ENCODE measurements around the gene NFKBIL1. TPM values are rescaled to one million over a fixed set of nuclear protein-coding genes. Genes with fewer than 3 reads are reported as not detected.

NFKBIL1 gene
- total RNA-seq, 1 experiment from 2014 or later: 33.5 TPM

DNA sequence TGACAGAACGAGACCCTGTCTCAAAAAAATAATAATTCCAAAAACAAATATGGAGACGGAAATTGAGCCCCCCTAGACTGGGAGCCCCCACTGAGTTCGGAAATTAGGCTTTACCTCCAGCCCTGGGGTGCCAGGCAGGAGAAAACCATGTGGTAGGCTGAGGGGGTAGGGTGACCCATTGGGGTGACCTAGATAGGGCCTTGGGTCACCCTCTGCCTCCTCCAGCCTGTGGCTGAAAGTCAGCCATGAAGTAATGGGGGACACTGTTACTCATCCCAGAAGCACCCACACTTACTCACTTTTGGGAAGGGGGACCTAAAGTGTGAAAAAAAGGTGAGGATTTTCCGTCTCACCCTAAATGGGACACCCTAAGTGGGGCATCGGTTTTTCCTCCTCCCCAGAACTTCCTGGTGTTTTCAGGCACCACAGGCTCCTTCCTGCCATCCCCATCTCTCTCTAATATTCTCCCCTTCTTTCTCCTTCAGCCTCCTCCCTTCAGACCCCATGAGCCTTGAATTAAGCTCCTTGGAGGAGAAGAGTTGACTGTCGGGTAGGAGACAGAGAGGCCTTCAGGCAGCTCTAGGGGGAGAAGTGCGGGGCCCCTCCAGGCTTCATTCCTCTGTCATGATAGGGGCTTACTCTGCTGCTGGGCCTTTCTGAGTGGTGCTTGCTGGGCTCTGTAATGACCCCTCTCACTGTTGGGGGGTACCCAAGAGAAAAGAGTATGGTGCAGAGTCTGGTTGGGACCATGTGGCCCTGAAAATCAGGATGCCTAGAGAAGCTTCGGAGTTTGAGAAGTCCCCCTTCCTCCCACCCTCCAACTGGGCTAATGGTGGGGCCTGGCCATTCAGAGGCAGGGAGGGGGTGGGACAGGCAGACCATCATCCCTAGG, 32.4 kb downstream of the NFKBIL1 start:
- BruUV-seq (replicated peaks): no TSS peak
- intact Hi-C loops (cut with micrococcal nuclease; ENCODE audit: unreplicated experiment): no loop called here
- H3K36me3 Mint-ChIP-seq (ENCODE audit: insufficient read depth, unreplicated experiment): peaks cover 13% of the 10 kb centered on the region

DNA sequence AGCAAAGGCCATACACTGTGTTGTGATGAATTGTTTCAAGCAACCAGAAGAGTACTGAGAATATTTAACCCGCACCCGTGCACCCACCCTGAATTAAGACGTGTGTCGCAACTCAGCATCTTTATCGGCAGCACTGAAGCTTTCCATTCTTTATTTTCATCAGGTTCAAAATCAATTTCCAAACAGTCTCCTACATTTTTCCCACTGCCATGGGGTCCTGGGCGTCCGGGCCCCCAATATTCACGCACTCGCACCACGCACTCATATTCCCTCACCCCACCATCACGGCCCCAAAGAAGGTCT, 33.0 kb downstream of the NFKBIL1 start:
- TF ChIP-seq, protein P1, sequence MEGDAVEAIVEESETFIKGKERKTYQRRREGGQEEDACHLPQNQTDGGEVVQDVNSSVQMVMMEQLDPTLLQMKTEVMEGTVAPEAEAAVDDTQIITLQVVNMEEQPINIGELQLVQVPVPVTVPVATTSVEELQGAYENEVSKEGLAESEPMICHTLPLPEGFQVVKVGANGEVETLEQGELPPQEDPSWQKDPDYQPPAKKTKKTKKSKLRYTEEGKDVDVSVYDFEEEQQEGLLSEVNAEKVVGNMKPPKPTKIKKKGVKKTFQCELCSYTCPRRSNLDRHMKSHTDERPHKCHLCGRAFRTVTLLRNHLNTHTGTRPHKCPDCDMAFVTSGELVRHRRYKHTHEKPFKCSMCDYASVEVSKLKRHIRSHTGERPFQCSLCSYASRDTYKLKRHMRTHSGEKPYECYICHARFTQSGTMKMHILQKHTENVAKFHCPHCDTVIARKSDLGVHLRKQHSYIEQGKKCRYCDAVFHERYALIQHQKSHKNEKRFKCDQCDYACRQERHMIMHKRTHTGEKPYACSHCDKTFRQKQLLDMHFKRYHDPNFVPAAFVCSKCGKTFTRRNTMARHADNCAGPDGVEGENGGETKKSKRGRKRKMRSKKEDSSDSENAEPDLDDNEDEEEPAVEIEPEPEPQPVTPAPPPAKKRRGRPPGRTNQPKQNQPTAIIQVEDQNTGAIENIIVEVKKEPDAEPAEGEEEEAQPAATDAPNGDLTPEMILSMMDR (IDR thresholded peaks at IDR 0.05; ENCODE audit: unreplicated experiment): no peak
- peaks cover 13% of the 10 kb centered on the region for H3K36me3 Mint-ChIP-seq (ENCODE audit: insufficient read depth, unreplicated experiment)
- peaks cover 38% of the 10 kb centered on the region for H3K27me3 Mint-ChIP-seq (ENCODE audit: unreplicated experiment)
- CTCF ChIA-PET: interaction anchor here (1.4 to 2.3 kb wide), 4 partner anchors 17 to 82 kb away, joined by 3 to 34 read pairs (median 6); partner anchors contain the start of genes DDX39B and MICB
- DNase-seq: no peak
- H3K4me1 Mint-ChIP-seq (ENCODE audit: low read depth, unreplicated experiment): peaks cover 26% of the 10 kb centered on the region
- peak overlapping the region; percentile 43 for H3K27ac Mint-ChIP-seq (ENCODE audit: unreplicated experiment)
- intact Hi-C loops (cut with micrococcal nuclease; ENCODE audit: unreplicated experiment): no loop called here
- H3K9me3 Mint-ChIP-seq (ENCODE audit: low read depth, unreplicated experiment): no peaks in the 10 kb centered on the region
- H3K4me3 Mint-ChIP-seq (ENCODE audit: low read depth, unreplicated experiment): peak overlapping the region; percentile 91
- no TSS peak for BruUV-seq (replicated peaks)

More for the DNA sequence above, 32.4 kb downstream of the NFKBIL1 start:
- CTCF ChIA-PET: interaction anchor here (1.4 to 2.3 kb wide), 4 partner anchors 18 to 82 kb away, joined by 3 to 34 read pairs (median 6); partner anchors contain the start of genes DDX39B and MICB
- H3K4me1 Mint-ChIP-seq (ENCODE audit: low read depth, unreplicated experiment): peaks cover 26% of the 10 kb centered on the region
- no peaks in the 10 kb centered on the region for H3K9me3 Mint-ChIP-seq (ENCODE audit: low read depth, unreplicated experiment)
- peaks cover 44% of the 10 kb centered on the region for H3K27me3 Mint-ChIP-seq (ENCODE audit: unreplicated experiment)
- no peak overlapping the region for H3K27ac Mint-ChIP-seq (ENCODE audit: unreplicated experiment)
- TF ChIP-seq, protein P1 (IDR thresholded peaks at IDR 0.05; ENCODE audit: unreplicated experiment): no peak
- peak overlapping the region; percentile 91 for H3K4me3 Mint-ChIP-seq (ENCODE audit: low read depth, unreplicated experiment)
- DNase-seq: no peak

DNA sequence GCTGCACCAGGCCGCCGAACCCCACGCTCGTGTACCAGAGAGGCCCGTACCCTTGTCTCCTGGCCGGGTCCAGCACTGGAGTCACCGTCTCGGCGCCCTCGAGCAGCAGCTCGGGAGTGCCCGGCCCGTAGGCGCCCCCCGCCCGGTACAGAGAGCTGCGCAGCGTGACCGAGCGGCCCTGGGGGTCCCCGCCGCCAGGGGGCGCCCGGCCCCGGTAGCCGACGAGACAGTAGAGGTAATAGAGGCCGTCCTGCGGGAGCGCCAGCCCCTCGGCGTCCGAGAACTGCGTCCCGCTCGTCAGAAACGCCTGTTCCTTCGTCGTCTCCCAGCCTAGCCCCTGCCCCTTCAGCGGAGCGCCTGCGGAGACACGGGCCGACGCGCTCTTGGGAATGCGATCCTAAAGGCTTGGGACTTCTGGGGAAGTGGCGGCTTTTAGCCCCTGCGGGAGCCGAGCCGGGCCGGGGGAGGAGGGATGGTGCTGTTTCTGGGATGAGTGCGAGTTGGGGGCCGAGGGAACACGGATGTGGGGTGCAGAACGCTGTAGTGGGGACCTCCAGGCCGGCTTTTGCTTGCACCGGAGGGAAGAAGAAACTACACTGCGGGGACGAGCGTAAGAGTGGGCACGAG, 33.5 kb downstream of the NFKBIL1 start:
- Mint-ChIP-seq H3K9me3 (ENCODE audit: low read depth, unreplicated experiment) (no peaks in the 10 kb centered on the region), H3K4me1 (ENCODE audit: low read depth, unreplicated experiment) (peaks cover 26% of the 10 kb centered on the region), H3K36me3 (ENCODE audit: insufficient read depth, unreplicated experiment) (peaks cover 13% of the 10 kb centered on the region), H3K27me3 (ENCODE audit: unreplicated experiment) (peaks cover 33% of the 10 kb centered on the region), H3K27ac (ENCODE audit: unreplicated experiment) (peak overlapping the region; percentile 43), H3K4me3 (ENCODE audit: low read depth, unreplicated experiment) (peak overlapping the region; percentile 91)
- TF ChIP-seq, protein P1 (IDR thresholded peaks at IDR 0.05; ENCODE audit: unreplicated experiment): peak; percentile 100
- CTCF ChIA-PET: interaction anchor here (0.6 to 2.3 kb wide), 8 partner anchors 17 to 307 kb away, joined by 3 to 34 read pairs (median 6); partner anchors contain the start of genes DDX39B, MICB and NFKBIL1
- peak; percentile 98 for DNase-seq
- intact Hi-C loops (cut with micrococcal nuclease; ENCODE audit: unreplicated experiment): loop anchor here (1.0 kb wide), 1 partner anchor 17 kb away; no protein-coding TSS in a partner anchor
- BruUV-seq (replicated peaks): no TSS peak

DNA sequence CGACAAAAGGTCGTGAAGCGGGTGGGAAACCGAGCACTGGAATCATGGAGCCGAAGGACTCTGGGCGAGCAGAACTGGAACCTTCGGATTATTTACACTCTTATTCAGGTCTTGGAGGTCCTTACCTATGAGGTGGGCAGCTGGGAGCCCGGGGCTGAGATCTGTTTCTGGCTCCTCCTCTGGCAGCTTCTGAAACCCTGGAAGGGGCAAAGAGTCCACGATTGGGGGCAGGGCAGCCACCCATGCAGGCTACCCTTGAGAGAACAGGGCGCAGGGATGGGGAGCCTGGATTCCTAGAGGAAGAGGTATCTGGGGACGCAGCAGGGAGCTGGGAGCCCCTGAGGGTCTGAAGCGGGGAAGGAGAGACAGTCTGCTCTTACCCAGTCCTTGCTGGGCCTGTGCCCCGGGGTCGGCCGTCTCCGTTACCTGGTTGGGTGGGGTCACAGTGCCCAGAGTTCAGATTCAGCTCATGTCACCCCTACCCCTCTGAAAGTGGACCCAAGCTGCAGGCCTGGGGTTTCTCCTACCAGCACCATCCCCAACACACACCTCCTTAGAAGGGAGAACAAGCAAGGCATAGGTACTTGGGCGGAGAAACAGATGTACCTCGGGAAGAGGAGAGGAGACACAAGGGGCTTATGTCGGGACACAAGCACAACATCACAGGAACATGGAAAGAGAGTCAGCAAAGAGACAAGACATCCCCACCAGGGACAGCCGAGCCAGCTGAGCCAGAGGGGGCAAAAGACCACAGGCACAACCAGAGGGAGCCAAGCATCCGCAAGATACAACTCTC, 34.2 kb downstream of the NFKBIL1 start:
- peak; percentile 38 for DNase-seq
- Mint-ChIP-seq H3K27me3 (ENCODE audit: unreplicated experiment) (peaks cover 26% of the 10 kb centered on the region), H3K36me3 (ENCODE audit: insufficient read depth, unreplicated experiment) (peaks cover 13% of the 10 kb centered on the region), H3K4me1 (ENCODE audit: low read depth, unreplicated experiment) (peaks cover 26% of the 10 kb centered on the region), H3K9me3 (ENCODE audit: low read depth, unreplicated experiment) (no peaks in the 10 kb centered on the region), H3K27ac (ENCODE audit: unreplicated experiment) (peak overlapping the region; percentile 43), H3K4me3 (ENCODE audit: low read depth, unreplicated experiment) (peak overlapping the region; percentile 91)
- intact Hi-C loops (cut with micrococcal nuclease; ENCODE audit: unreplicated experiment): loop anchor here (1.0 kb wide), 1 partner anchor 17 kb away; no protein-coding TSS in a partner anchor
- CTCF ChIA-PET: interaction anchor here (0.6 to 4.3 kb wide), 10 partner anchors 16 to 308 kb away, joined by 3 to 34 read pairs (median 6); partner anchors contain the start of genes DDX39B, MICB and NFKBIL1
- TF ChIP-seq, protein P1 (IDR thresholded peaks at IDR 0.05; ENCODE audit: unreplicated experiment): no peak
- BruUV-seq (replicated peaks): no TSS peak
